IPS DF 4.7 (cell line): ENCODE measurements around the gene TCP11L1.

Experiments used
- DNase-seq: peaks from one replicate; pipeline ENCODE4 v3.0.0-alpha.2; 2013; ENCODE audit warnings: low spot score; ENCODE audit errors: extremely low read depth

TCP11L1 gene

GRCh38 chr11:33039274-33040032 is at the start of gene TCP11L1:
TSS of gene TCP11L1 (plus strand) at chr11:33039572. CDS start at chr11:33043774, 4,202 bp downstream.
- peak; percentile 74 for DNase-seq

GRCh38 chr11:32990481-32990880 is 48.9 kb upstream of the TCP11L1 start:
- DNase-seq, result no peak

GRCh38 chr11:32991427-32991826 is 47.9 kb upstream of the TCP11L1 start:
- DNase-seq, result no peak

- no peak for DNase-seq
These were observed 47.5 kb upstream of the TCP11L1 start for GRCh38 chr11:32991898-32992297.

GRCh38 chr11:33000181-33000580 is 39.2 kb upstream of the TCP11L1 start:
- DNase-seq, result no peak

GRCh38 chr11:33001281-33001680 is 38.1 kb upstream of the TCP11L1 start:
- no peak for DNase-seq

GRCh38 chr11:33001751-33002542 is 37.4 kb upstream of the TCP11L1 start:
- DNase-seq, result no peak

- no peak for DNase-seq
These were observed 34.2 kb upstream of the TCP11L1 start for GRCh38 chr11:33005175-33005574.

GRCh38 chr11:33006010-33006409 is 33.4 kb upstream of the TCP11L1 start:
- no peak for DNase-seq

GRCh38 chr11:33013755-33014154 is 25.6 kb upstream of the TCP11L1 start:
- no peak for DNase-seq

GRCh38 chr11:33015621-33016551 is 23.5 kb upstream of the TCP11L1 start, which contains the start of gene DEPDC7:
TSS of gene DEPDC7 (plus strand) at chr11:33015878. CDS start at chr11:33015956, 78 bp downstream.
- DNase-seq, result peak; percentile 81

- DNase-seq, result no peak
These were observed 22.7 kb upstream of the TCP11L1 start for GRCh38 chr11:33016654-33017053.

- no peak for DNase-seq
These were observed 21.9 kb upstream of the TCP11L1 start for GRCh38 chr11:33017478-33017877.

GRCh38 chr11:33017965-33018364 is 21.4 kb upstream of the TCP11L1 start:
- DNase-seq, result no peak

- DNase-seq, result no peak
These were observed 20.5 kb upstream of the TCP11L1 start for GRCh38 chr11:33018840-33019239.

- no peak for DNase-seq
These were observed 17.9 kb upstream of the TCP11L1 start for GRCh38 chr11:33021501-33021900.

- DNase-seq, result no peak
These were observed 17.4 kb upstream of the TCP11L1 start for GRCh38 chr11:33021937-33022336.

GRCh38 chr11:33025339-33025722 is 14.0 kb upstream of the TCP11L1 start:
- no peak for DNase-seq

GRCh38 chr11:33027233-33027632 is 12.1 kb upstream of the TCP11L1 start:
- DNase-seq, result no peak

GRCh38 chr11:33027846-33028536 is 11.4 kb upstream of the TCP11L1 start:
- no peak for DNase-seq

GRCh38 chr11:33028537-33028914 is 10.8 kb upstream of the TCP11L1 start:
- no peak for DNase-seq
